Trophoblast cell (in vitro differentiated cells and primary cell): Measurements from ENCODE around the gene CPXM2.

ENCODE experiments used
- DNase-seq, 2 donors: peaks; one replicate each; pipeline ENCODE4 v3.0.0-alpha.2; 2016
- H2AFZ ChIP-seq: 2 replicates; pipeline ENCODE4 v1.6.1; 2013; ENCODE audit warnings: low read length, moderate library complexity, mild to moderate bottlenecking; ENCODE audit not compliant: insufficient read depth, poor library complexity
- H2AK5ac ChIP-seq: 2 replicates; pipeline ENCODE4 v1.6.1; 2013; ENCODE audit warnings: mild to moderate bottlenecking, low read length
- H2BK120ac ChIP-seq: 2 replicates; pipeline ENCODE4 v1.6.1; 2013; ENCODE audit warnings: low read length, mild to moderate bottlenecking, moderate library complexity; ENCODE audit not compliant: insufficient read depth, poor library complexity
- H2BK12ac ChIP-seq: 2 replicates; pipeline ENCODE4 v1.6.1; 2013; ENCODE audit warnings: mild to moderate bottlenecking, low read length, moderate library complexity
- H2BK5ac ChIP-seq: 2 replicates; pipeline ENCODE4 v1.6.1; 2013; ENCODE audit warnings: low read length, low read depth, moderate library complexity, mild to moderate bottlenecking; ENCODE audit not compliant: poor library complexity
- H3K14ac ChIP-seq: 2 replicates; pipeline ENCODE4 v1.6.1; 2013; ENCODE audit warnings: mild to moderate bottlenecking, low read length
- H3K18ac ChIP-seq: 2 replicates; pipeline ENCODE4 v1.6.1; 2013; ENCODE audit warnings: mild to moderate bottlenecking, low read length
- H3K23ac ChIP-seq: 2 replicates; pipeline ENCODE4 v1.6.1; 2013; ENCODE audit warnings: low read length
- H3K27ac ChIP-seq: 2 replicates; pipeline ENCODE4 v1.5.1; 2013; ENCODE audit warnings: low read depth, mild to moderate bottlenecking, inconsistent platforms, low read length, moderate library complexity
- H3K27me3 ChIP-seq: 2 replicates; pipeline ENCODE4 v1.6.1; 2013; ENCODE audit warnings: inconsistent platforms, mild to moderate bottlenecking, low read length, moderate library complexity; ENCODE audit not compliant: insufficient read depth
- H3K36me3 ChIP-seq, 2 experiments: 1 replicate in 1 of 2; 2 replicates in 1 of 2; pipeline ENCODE4 v1.6.1; 2013; ENCODE audit warnings: low read length in 2 of 2, mild to moderate bottlenecking in 2 of 2, moderate library complexity in 1 of 2; ENCODE audit not compliant: insufficient read depth in 2 of 2, control insufficient read depth in 1 of 2
- H3K4ac ChIP-seq: 2 replicates; pipeline ENCODE4 v1.6.1; 2013; ENCODE audit warnings: low read depth, mild to moderate bottlenecking, low read length, moderate library complexity
- H3K4me1 ChIP-seq, 2 experiments: 1 replicate in 1 of 2; 2 replicates in 1 of 2; pipeline ENCODE4 v1.6.1; 2013; ENCODE audit warnings: low read length in 2 of 2, mild to moderate bottlenecking in 2 of 2, moderate library complexity in 1 of 2; ENCODE audit not compliant: insufficient read depth in 2 of 2, control insufficient read depth in 1 of 2
- H3K4me2 ChIP-seq: 2 replicates; pipeline ENCODE4 v1.6.1; 2013; ENCODE audit warnings: inconsistent platforms, mild to moderate bottlenecking, low read length, moderate library complexity
- H3K4me3 ChIP-seq: 2 replicates; pipeline ENCODE4 v1.5.1; 2013; ENCODE audit warnings: mild to moderate bottlenecking, low read depth, low read length, inconsistent platforms
- H3K79me1 ChIP-seq: one replicate; pipeline ENCODE4 v1.6.1; 2013; ENCODE audit warnings: low read length
- H3K79me2 ChIP-seq: 2 replicates; pipeline ENCODE4 v1.6.1; 2013; ENCODE audit warnings: low read length, mild to moderate bottlenecking; ENCODE audit not compliant: control insufficient read depth, insufficient read depth, poor library complexity
- H3K9ac ChIP-seq: 2 replicates; pipeline ENCODE4 v1.6.1; 2013; ENCODE audit warnings: mild to moderate bottlenecking, low read length
- H3K9me3 ChIP-seq: 2 replicates; pipeline ENCODE4 v1.6.1; 2013; ENCODE audit warnings: low read depth, mild to moderate bottlenecking, control low read depth, inconsistent platforms, low read length; ENCODE audit not compliant: insufficient read depth
- H4K12ac ChIP-seq: 2 replicates; pipeline ENCODE4 v1.6.1; 2013; ENCODE audit warnings: low read depth, mild to moderate bottlenecking, low read length, moderate library complexity
- H4K8ac ChIP-seq: 2 replicates; pipeline ENCODE4 v1.6.1; 2013; ENCODE audit warnings: low read depth, mild to moderate bottlenecking, low read length, moderate library complexity
- H4K91ac ChIP-seq: one replicate; pipeline ENCODE4 v1.6.1; 2013; ENCODE audit warnings: low read depth, mild to moderate bottlenecking, low read length, moderate library complexity
- WGBS: extraction: QIAGEN DNeasy Blood & Tissue Kit; methylation state at CpG from one replicate; pipeline ENCODE4 v1.1.7; 2013; ENCODE audit warnings: missing lambda C conversion rate; ENCODE audit not compliant: insufficient read length, insufficient coverage; ENCODE audit errors: extremely low coverage; 5-methylcytosine and 5-hydroxymethylcytosine counted together

CPXM2 gene

DNA sequence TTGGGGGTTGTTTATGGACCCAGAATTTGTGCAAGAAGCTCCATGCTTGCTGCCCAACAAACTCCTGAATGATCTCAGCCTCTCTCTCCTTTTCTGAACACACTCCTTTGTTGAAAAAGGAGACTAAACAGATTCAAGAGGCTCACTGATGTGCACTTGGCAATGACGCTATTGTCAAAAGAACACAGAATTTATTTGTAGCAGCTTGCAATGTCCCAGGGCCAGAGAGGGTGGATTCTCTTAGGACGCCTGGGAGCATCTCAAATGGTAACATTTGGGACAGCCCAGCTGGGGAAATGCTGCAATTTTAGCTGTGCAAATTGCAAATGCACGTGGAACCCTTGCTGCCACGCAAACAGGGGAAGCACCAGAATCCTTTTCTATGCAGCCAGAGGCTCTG lies 145.5 kb downstream of the CPXM2 start:
- Histone ChIP-seq H4K8ac (no peak overlapping the region), H3K4me3 (no peak overlapping the region), H3K4ac (no peak overlapping the region), H3K79me1 (peaks cover 5% of the 10 kb centered on the region), H3K4me1 (peaks cover 19 to 20% of the 10 kb centered on the region in 2 experiments), H3K9ac (no peak overlapping the region), H2AFZ (no peak overlapping the region), H3K36me3 (no peaks in the 10 kb centered on the region), H2BK5ac (no peak overlapping the region), H3K27ac (no peak overlapping the region), H3K4me2 (no peak overlapping the region), H4K12ac (no peak overlapping the region), H4K91ac (no peak overlapping the region), H2AK5ac (no peak overlapping the region), H3K18ac (no peak overlapping the region), H3K79me2 (no peaks in the 10 kb centered on the region), H2BK120ac (no peak overlapping the region), H3K14ac (no peak overlapping the region), H3K9me3 (peaks cover 5% of the 10 kb centered on the region), H3K27me3 (no peaks in the 10 kb centered on the region), H2BK12ac (no peak overlapping the region), H3K23ac (no peak overlapping the region)
- WGBS, result no CpG with 5 or more reads among the region's 4 CpGs
- no peak for DNase-seq

DNA sequence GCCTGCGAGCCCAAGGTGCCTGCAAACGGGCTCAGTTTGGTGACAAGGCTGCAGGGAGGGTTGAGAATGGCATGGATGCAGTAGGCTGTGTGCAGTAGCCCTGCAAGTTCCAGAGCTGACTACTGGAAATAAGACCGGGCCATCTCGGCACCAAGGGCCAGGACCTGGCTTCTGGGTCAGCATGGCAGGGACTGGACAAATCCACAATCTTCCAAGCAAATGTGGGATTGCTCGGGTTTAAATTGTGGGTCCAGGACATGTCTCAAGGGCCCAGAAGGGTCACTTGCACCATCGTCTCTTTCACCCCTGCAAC lies 147.4 kb downstream of the CPXM2 start:
- no peaks in the 10 kb centered on the region for H3K27me3 ChIP-seq
- DNase-seq, result no peak
- H2BK12ac ChIP-seq, result no peak overlapping the region
- no peak overlapping the region for H4K8ac ChIP-seq
- no peak overlapping the region for H4K91ac ChIP-seq
- H2BK5ac ChIP-seq, result no peak overlapping the region
- no peak overlapping the region for H3K14ac ChIP-seq
- peaks cover 19 to 20% of the 10 kb centered on the region in 2 experiments for H3K4me1 ChIP-seq
- no peaks in the 10 kb centered on the region for H3K79me2 ChIP-seq
- H3K4me3 ChIP-seq, result no peak overlapping the region
- H4K12ac ChIP-seq, result no peak overlapping the region
- no peak overlapping the region for H2AFZ ChIP-seq
- no peak overlapping the region for H3K18ac ChIP-seq
- H3K9me3 ChIP-seq, result no peaks in the 10 kb centered on the region
- H3K79me1 ChIP-seq, result peaks cover 5% of the 10 kb centered on the region
- H3K27ac ChIP-seq, result no peak overlapping the region
- H3K36me3 ChIP-seq, result no peaks in the 10 kb centered on the region
- H2AK5ac ChIP-seq, result no peak overlapping the region
- no peak overlapping the region for H3K4ac ChIP-seq
- H3K9ac ChIP-seq, result no peak overlapping the region
- no peak overlapping the region for H2BK120ac ChIP-seq
- H3K4me2 ChIP-seq, result peak overlapping the region; percentile 12
- H3K23ac ChIP-seq, result no peak overlapping the region
- WGBS, result no CpG with 5 or more reads among the region's 6 CpGs

DNA sequence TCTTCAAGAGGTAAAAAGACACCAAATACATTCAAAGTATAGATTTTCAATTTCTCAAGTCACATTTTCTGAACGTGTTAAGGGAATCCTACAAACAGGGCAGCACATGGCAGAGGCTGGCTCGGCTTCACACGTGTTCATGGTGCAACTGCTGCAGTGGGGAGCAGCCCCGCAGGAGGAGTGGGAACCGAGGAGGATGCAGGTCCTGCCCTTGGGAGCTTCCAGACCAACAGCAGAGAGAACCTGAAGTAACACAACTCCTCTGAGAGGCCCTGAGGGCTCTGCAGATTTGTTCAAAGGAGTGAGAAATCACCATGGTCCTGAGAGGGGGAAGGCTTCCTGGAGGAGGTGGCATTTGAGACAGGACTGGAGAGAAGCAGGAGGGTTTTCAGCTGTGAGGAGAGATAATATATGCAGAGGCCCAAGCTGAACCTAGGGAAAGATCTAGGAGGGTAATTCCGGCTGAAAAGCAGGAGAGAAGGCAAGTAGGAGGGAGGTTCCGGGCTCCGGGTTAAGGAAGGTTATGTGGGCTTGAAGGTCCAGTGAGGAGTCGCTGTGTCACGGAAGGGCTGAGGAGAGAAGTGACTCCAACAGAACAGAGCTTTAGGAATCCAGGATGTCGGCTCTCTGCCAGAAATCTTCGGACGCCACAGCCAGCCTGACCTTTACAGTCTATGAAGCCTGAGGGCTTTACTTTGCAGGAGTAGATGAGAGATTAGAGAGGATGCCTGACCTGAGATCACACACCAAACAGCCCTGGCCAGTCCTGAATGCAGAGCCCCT lies 148.0 kb downstream of the CPXM2 start:
- peak overlapping the region; percentile 60 for H4K91ac ChIP-seq
- no peak overlapping the region for H4K8ac ChIP-seq
- peak overlapping the region; percentile 66 for H3K18ac ChIP-seq
- H3K27me3 ChIP-seq, result no peaks in the 10 kb centered on the region
- peak; percentile 97 to 98 for DNase-seq
- no CpG with 5 or more reads among the region's 13 CpGs for WGBS
- no peak overlapping the region for H3K4ac ChIP-seq
- no peak overlapping the region for H4K12ac ChIP-seq
- H2BK12ac ChIP-seq, result peak overlapping the region; percentile 21
- H3K4me1 ChIP-seq, result peaks cover 19 to 20% of the 10 kb centered on the region in 2 experiments
- peak overlapping the region; percentile 82 for H3K27ac ChIP-seq
- peak overlapping the region; percentile 58 for H3K14ac ChIP-seq
- no peak overlapping the region for H3K9ac ChIP-seq
- H2AFZ ChIP-seq, result no peak overlapping the region
- H3K23ac ChIP-seq, result no peak overlapping the region
- peak overlapping the region; percentile 35 for H2BK120ac ChIP-seq
- H3K9me3 ChIP-seq, result no peaks in the 10 kb centered on the region
- no peak overlapping the region for H3K4me3 ChIP-seq
- peaks cover 5% of the 10 kb centered on the region for H3K79me1 ChIP-seq
- no peaks in the 10 kb centered on the region for H3K36me3 ChIP-seq
- H3K4me2 ChIP-seq, result peak overlapping the region; percentile 40
- no peak overlapping the region for H2AK5ac ChIP-seq
- no peaks in the 10 kb centered on the region for H3K79me2 ChIP-seq
- H2BK5ac ChIP-seq, result peak overlapping the region; percentile 39

DNA sequence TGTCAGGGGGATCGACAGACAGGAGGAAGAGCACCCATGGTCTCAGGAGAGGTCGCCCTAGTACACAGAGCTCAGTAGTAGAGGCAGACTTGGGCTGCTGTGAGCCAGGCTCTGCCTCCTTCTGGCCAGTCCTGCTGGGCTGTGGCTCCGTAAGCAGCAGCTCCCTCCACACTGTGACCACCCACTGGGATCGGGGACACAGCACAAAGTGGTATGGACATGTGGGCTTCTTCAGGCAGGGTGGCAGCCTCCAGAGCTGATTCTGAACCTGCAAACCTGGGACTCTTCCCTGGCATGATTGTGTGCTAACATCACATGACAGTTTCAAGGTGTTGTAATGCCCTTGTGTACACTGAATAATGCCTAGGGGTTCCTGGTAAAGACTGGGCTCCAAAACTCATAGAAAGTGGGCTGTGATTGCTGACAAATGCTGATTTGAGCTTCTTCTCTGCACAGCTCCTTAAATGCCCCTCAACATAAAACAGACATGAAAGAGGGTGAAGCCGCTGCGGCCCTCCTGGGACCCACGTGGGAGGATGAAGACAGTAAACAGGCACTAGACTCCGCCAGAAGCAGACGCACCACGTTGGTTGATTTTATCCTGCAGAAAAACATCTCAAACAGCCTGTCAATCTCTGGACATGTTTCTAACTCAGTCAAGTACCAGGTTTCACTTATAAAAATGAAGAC lies 148.7 kb downstream of the CPXM2 start:
- Histone ChIP-seq H3K23ac (no peak overlapping the region), H4K91ac (peak overlapping the region; percentile 40), H3K79me1 (peaks cover 5% of the 10 kb centered on the region), H3K4me3 (no peak overlapping the region), H3K9ac (no peak overlapping the region), H3K18ac (peak overlapping the region; percentile 6), H3K36me3 (no peaks in the 10 kb centered on the region), H2AK5ac (peak overlapping the region; percentile 8), H3K79me2 (no peaks in the 10 kb centered on the region), H3K27ac (peak overlapping the region; percentile 82), H2BK12ac (peak overlapping the region; percentile 29), H3K4ac (no peak overlapping the region), H3K9me3 (no peaks in the 10 kb centered on the region), H2BK5ac (no peak overlapping the region), H3K4me2 (peak overlapping the region; percentile 40), H3K14ac (peak overlapping the region; percentile 4), H4K8ac (peak overlapping the region; percentile 2), H3K4me1 (peaks cover 19 to 20% of the 10 kb centered on the region in 2 experiments), H4K12ac (no peak overlapping the region), H3K27me3 (no peaks in the 10 kb centered on the region), H2AFZ (no peak overlapping the region), H2BK120ac (peak overlapping the region; percentile 8)
- WGBS, result no CpG with 5 or more reads among the region's 10 CpGs
- DNase-seq, result peak in 1 of 2 donors; percentile 2
